GM21447 (cell line): Measurements from ENCODE around the gene E4F1.
"Not testable (repeated sequence)": the region's sequence is repeated elsewhere in the genome, so short reads cannot be mapped to it uniquely, and the experiment has no call there.

Experiments used
- ATAC-seq: cut with Tn5 transposase; IDR thresholded peaks from one replicate; pipeline ENCODE4 v1.9.1; 2021; ENCODE audit not compliant: unreplicated experiment

The E4F1 gene

DNA sequence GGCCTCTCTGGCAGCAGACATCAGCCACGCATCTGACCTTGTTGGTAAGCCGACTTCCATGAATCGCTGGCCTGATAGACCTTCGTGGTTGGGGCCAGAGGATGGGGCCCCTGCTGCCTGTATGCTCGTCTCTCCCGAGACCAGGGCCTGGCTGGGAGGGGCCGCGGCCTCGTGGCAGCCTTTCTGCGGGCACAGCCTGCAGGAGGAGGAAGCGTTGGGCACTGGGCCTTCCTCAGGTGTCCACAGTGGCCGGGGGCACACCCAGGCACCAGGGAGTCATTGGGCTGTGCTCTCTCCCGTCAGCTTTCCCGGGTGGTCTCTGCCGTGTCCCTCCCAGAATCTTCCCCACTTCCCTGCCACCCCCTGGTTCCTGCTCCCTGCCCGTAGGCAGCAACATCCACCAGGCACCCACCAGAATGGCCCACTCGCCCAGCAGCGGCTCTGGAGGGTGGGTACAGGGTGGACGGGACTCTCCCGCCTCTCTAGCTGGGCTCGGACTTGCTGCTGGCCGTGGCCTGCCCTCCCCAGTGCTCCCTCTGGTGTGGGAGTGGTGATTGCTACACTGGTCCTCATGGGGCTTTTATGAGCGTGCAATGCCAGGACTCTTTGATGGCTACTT, 6.3 kb downstream of the E4F1 start:
- no peak for ATAC-seq

DNA sequence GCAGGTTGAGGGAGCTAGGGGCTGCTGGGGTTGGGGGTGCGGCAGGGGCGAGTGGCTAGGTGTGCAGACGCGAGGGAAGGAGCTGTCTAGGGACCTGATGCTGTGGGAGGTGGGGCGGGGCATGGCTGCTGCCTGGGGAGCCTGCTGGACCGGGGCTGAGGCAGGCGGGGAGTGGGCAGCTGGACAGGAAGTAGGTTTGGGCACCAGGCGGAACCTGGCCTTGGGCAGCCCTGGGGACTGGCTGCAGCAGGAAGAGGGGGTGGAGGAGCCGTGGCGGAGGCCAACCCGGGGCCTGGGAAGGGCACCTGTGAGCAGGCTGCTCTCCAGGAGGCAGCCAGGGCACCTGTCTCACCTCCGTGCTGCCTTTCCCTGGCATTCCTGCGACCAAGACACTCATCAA, 7.0 kb downstream of the E4F1 start:
- no peak for ATAC-seq

DNA sequence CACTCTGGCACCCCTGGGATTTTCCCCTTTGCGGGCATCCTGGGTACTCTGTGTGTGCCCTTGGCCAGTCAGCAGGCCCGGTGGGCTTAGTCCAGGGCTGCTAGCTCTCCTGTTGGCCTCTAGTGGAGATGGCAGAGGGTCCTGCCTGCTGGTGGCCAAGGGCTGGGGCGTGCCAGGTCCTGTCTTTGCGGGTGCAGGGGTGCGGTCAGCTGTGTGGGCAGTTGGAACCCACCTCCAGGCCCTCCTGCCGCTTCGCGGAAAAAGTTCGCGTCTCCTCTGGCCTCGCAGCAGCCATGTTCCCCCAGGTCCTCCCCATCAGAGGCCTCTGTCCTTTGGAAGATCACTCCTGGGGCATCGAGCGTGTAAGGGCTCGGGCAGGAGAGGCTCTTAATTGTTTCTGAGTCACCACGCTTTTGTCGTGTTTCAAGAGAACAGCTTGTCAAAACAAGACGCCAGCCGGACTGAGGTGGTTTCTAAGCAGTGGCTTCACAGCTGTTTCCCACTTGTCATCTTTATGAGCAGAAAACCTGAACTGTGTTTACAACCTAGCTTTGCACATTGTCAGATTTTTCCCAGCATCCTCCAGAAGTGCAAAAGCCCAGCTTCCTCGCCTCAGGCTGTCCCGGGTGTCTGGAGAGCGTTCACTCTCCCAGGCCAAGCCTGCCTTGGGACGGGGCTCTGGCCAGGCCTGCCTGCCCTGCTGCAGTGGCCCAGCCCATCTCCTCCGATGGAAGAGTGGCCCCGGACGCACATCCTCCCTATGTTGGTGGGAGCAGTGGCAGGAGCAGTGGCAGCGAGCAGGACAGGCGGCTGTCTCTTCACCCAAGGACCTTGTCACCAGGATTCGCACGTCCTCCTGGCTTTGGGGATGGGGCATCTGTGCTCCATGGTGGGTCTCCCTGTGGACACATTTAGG, 7.9 kb downstream of the E4F1 start:
- ATAC-seq = no peak

DNA sequence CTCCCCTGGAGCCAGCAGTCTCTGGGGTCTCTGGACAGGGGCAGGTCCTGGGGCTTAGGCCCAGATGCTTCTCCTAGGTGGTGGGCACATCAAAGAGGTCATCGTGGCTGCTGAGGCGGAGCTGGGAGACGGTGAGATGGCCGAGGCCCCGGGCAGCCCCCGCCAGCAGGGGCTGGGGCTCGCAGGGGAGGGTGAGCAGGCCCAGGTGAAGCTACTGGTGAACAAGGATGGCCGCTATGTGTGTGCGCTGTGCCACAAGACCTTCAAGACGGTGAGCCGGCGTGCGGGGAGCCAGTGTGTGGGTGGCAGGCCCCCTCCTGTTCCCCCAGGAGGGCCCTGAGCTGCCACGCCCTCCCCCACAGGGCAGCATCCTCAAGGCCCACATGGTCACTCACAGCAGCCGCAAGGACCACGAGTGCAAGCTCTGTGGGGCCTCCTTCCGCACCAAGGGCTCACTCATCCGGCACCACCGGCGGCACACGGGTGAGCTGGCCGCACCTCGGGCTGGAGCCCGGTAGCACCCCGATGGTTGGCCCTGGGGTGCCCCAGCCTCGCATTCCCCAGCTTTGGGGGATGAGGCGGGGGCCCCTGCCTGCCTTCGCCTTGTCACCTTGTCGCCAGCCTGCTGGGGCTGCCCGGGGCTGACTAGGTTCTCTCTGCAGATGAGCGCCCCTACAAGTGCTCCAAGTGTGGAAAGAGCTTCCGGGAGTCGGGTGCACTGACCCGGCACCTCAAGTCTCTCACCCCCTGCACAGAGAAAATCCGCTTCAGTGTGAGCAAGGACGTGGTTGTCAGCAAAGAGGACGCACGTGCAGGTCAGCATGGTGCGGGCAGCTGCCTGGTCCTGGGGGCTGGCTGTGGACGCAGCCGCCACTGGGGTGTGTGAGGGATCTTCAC, 9.0 kb downstream of the E4F1 start:
- no peak for ATAC-seq

DNA sequence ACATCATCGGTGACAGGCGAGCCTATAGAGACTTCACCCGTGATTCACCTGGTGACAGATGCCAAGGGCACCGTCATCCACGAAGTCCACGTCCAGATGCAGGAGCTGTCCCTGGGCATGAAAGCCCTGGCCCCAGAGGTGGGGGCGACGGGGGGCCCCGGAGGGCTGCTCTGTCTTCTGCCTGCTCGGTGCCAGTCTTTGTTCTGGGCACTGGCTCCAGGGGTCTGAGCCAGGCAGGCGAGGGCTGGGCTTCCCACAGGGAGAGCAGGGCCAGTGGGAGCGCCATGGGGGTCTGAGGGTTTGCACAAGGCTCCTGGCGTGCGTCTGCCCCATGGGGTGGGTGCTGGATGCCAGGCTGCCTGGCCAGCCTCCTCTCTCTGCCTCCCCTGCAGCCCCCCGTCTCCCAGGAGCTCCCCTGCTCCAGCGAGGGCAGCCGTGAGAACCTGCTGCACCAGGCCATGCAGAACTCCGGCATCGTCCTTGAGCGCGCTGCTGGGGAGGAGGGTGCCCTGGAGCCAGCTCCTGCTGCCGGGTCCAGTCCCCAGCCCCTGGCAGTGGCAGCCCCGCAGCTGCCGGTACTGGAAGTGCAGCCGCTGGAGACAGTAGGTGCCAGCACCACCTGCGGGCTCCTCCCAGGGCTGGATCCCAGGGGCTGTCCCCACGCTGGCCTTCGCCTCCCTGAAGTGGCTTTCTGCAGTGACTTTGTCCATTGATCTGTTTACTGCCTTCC, 9.8 kb downstream of the E4F1 start:
- ATAC-seq = no peak

DNA sequence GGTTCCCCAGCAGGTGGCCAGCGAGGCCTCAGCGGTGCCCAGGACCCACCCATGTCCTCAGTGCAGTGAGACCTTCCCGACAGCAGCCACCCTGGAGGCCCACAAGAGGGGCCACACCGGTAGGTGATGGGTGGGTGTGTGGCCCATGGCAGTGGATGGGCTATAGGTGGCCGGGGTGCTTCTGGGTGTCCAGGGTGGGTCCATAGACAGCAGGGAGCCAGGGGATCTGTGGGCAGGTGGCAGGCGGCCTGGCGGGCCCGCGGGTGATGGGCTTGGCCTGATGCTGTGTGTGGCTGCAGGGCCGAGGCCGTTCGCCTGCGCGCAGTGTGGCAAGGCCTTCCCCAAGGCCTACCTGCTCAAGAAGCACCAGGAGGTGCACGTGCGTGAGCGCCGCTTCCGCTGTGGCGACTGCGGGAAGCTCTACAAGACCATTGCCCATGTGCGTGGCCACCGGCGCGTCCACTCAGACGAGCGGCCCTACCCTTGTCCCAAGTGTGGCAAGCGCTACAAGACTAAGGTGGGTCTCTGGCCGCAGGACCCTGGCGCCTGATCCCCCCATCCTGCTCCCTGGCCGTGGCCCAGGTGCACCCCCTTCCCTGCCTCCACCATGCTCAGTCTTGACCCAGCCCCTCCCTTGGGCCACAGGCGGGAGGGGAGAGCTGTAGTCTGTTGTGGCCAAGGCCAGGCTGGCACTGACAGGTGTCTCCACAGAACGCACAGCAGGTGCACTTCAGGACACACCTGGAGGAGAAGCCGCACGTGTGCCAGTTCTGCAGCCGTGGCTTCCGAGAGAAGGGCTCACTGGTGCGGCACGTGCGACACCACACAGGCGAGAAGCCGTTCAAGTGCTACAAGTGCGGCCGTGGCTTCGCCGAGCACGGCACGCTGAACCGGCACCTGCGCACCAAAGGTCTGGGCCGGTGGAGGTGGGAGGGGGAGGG, 10.8 kb downstream of the E4F1 start:
- ATAC-seq = no peak

DNA sequence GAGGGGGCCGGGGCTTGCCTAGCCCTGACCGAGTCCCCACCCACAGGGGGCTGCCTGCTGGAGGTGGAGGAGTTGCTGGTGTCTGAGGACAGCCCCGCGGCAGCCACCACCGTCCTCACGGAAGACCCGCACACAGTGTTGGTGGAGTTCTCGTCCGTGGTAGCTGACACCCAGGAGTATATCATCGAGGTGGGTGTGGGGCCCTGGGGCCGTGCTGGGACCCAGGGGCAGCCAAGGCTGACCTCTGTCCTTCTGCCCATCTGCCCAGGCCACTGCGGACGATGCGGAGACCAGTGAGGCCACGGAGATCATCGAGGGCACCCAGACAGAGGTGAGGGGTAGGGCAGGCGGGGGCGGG, 11.4 kb downstream of the E4F1 start:
- ATAC-seq = no peak

DNA sequence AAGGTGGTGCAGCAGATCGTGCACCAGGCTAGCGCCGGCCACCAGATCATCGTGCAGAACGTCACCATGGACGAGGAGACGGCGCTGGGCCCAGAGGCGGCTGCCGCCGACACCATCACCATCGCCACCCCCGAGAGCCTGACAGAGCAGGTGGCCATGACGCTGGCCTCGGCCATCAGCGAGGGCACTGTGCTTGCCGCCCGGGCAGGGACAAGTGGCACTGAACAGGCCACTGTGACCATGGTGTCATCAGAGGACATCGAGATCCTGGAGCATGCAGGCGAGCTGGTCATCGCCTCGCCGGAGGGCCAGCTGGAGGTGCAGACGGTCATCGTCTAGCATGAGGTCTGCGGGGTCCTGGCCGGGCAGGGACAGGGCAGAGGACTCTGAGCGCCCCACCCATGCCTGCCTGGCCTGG, 11.9 kb downstream of the E4F1 start:
- ATAC-seq = no peak

DNA sequence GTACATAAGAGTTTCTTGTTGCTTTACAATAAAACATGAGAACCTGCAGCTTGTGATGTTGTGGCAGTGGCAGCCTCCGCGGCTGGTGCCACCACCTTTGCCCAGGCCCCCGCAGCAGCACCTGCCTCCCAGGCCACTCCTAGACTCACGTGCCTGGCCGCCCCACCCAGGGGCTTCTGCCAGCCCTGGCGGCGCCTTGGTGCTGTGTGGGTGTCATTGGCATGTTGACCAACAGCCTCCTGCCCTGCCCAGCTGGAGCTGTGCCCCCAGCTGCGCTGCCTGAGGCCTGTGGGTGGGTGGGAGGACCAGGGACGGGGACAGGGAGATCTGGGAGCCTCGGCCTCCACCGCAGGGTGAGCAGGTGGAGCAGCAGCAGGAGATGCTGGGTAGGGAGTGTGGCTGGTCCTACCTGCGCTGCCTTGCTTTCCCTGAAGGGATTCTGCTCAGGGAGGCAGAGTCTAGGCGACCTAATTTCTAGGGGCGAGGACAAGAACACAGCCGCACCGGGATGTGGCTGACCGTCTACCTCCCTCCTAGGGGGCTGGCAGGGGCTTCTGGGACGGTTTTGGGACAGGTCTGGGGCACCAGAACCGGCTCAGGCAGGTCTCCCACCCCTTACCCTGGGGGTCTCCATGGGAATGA, 12.4 kb downstream of the E4F1 start:
- no peak for ATAC-seq

DNA sequence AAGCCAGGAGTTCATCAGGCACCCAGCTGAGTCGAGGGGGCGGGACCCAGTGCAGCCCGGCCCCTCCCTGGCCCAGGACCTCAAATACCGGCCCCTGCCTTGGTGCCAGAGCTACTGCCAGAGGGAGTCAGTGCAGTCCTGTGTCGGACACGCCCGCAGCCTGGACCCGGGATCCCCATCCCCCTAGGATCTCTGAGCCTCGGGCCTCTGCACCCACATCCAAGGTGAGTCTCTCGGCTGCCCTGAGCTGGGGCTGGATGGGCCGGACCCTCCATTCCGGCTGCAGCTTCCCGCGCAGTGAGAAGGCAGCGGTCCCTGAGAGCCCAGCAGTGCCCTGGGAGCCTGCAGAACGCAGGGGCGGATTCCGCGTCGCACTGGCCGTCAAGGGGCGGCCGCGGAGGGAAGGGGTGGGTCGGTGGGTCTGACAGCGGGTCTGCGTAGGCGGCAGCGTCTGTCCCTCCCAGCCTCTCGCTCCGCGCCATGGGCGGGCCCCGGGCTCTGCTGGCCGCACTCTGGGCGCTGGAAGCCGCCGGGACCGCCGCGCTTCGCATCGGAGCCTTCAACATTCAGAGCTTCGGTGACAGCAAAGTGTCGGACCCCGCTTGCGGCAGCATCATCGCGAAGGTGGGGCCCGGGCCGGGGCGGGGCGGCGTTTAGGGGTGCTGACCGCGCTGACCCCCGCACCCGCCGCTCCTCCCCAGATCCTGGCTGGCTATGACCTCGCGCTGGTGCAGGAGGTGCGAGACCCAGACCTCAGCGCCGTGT, 13.1 kb downstream of the E4F1 start, which contains the start of gene DNASE1L2:
Gene DNASE1L2 (plus strand): TSS at position 108 of the 765 bp plus-strand sequence. CDS start 373 bp downstream, at position 481.
- no peak for ATAC-seq

DNA sequence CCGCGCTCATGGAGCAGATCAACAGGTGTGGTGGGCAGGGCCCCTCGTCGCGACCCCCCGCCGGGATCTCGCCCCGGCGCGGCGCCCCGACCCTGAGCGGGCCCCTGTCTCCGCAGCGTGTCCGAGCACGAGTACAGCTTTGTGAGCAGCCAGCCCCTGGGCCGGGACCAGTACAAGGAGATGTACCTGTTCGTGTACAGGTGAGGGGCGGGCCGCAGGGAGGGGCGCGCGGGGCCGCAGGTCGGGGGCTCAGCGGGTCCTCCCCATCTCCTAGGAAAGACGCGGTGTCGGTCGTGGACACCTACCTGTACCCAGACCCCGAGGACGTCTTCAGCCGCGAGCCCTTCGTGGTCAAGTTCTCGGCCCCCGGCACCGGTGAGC, 13.7 kb downstream of the E4F1 start:
- ATAC-seq = no peak

DNA sequence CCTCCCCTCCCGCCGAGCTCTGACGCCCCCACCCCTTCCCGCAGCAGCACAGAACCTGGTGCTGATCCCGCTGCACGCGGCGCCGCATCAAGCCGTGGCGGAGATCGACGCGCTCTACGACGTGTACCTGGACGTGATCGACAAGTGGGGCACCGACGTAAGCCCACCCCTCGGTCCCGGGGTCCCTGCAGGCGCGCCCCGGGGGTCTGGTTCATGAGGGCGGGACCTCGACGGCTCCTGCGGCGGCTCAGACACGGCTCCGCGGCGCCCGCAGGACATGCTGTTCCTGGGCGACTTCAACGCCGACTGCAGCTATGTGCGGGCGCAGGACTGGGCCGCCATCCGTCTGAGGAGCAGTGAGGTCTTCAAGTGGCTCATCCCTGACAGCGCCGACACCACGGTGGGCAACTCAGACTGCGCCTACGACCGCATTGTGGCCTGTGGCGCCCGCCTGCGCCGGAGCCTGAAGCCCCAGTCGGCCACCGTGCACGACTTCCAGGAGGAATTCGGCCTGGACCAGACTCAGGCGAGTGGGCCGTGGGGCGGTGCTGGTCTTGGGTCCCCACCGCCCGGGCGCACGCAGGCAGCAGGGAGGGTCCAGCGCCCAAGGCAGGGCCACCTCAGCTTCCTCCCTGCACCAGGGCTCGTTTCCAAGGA, 14.2 kb downstream of the E4F1 start:
- ATAC-seq = no peak

DNA sequence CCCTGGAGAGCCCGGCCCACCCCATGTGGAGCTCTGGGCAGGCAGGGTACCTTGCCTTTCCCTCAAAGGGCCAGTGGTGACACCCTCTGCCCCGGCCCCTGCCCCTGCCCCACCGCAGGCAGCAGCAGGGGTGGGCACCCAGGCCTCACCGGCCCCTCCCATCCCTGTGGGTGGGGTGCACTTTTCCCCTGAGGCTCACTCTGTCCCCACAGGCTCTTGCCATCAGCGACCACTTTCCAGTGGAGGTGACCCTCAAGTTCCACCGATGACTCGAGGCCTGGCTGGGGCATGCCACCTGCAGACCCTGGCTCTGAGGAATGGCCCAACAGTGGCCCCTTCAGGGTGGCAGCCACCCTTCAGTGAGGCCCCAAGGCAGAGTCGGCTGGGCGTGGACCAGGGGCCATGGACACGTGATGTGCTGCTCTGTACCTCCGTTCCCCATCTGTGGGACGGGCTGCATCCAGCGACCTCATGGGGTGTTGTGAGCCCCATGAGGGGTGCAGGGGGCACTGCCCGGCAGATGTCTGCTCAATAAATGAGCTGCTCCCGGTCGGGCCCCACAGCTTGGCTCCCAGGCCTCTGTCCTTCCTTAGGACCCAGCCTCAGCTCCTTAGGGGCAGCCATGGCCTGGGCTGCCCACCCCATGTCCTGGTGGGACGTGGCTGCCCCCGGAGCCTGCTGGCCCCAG, 14.9 kb downstream of the E4F1 start:
- ATAC-seq = no peak

DNA sequence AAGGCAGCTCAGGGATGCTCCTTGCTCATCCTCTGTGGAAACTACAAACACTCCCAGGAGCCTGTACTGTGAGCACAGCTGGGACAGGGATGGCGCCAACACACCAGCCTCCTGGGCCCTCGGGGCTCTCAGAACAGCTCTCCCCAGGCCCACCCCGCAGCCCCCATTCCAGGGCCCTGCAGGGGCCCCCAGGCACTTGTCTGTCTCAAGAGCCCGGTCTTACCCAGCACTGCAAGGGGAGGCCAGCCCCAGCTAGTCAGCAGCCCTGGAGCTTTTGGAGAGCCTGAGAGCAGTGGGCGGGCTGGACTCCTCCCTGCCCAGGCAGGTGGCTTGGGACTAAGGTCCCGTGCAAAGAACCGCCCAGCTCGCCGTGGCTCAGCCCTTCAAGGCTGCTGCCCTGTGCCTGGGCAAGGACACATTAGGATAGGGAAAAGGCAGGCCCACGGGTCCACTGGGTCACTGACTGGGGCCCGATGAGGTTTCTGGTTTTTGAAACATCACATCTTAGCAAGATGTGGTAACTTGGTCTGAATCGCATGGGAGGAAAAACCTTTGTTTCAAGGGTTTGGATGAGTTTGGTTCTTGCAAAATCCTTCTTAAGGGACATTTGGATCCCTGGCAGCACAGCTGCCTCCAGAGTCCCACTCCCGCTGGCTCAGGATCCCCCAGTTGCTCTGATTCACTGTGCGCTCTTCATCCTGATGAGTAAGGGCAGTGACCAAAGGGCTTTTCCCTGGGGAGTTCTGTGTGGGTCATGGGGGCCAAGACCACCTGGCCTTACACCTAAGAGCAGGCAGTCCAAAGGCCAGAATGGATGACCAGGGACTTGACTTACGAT, 15.7 kb downstream of the E4F1 start:
- ATAC-seq = no peak

DNA sequence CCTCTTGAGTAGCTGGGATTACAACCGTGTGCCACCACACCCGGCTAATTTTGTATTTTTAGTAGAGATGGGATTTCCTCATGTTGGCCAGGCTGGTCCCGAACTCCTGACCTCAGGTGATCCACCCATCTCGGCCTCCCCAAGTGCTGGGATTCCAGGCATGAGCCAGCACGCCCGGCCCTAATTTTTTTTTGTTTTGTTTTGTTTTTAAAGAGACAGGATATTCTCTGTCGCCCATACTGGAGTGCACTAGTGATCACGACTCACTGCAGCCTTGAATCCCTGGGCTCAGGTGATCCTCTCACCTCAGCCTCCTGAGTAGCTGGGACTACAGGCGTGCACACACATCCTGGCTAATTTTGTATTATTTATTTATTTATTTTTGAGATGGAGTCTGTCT, 16.9 kb downstream of the E4F1 start:
- not testable (repeated sequence) for ATAC-seq

DNA sequence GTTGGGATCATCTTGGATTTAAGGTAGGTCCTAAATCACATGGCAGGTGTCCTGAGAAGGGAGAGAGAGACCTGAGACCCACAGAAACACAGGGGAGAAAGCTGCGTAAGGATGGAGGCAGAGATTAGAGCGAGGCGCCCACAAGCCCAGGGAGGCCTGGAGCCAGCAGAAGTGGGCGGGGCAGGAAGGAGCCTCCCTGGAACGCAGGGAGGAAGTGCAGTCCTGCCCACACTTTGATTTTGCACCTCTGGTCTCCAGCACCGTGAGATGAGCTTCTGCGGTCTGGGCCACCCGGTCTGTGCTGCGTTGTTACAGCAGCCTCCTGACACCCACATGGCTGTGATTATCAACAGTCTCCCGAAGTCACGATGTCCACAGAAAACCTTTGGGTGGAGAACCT, 19.2 kb downstream of the E4F1 start:
- no peak for ATAC-seq
